22Rv1 (cell line): ENCODE measurements around the gene MFSD2A.
"Not testable (repeated sequence)": the region's sequence is repeated elsewhere in the genome, so short reads cannot be mapped to it uniquely, and the experiment has no call there.

Experiments
- CTCF ChIP-seq: fragments of 450-650 bp; IDR thresholded peaks from 2 replicates; pipeline ENCODE4 v1.5.1; 2017; ENCODE audit warnings: mild to moderate bottlenecking
- ZFX ChIP-seq: fragments of 450-650 bp; IDR thresholded peaks from 2 replicates; pipeline ENCODE4 v1.6.1; 2017; ENCODE audit warnings: antibody characterized with exemption, borderline replicate concordance

- not testable (repeated sequence) for TF ChIP-seq CTCF, ZFX
Observed at GRCh38 chr1:39913136-39913535, 41.8 kb upstream of the MFSD2A start.
